ENCODE results near the gene DNAH9.
A peak's percentile ranks its signal among the peaks of the same experiment; 100 is the strongest.

DNAH9 gene

DNA sequence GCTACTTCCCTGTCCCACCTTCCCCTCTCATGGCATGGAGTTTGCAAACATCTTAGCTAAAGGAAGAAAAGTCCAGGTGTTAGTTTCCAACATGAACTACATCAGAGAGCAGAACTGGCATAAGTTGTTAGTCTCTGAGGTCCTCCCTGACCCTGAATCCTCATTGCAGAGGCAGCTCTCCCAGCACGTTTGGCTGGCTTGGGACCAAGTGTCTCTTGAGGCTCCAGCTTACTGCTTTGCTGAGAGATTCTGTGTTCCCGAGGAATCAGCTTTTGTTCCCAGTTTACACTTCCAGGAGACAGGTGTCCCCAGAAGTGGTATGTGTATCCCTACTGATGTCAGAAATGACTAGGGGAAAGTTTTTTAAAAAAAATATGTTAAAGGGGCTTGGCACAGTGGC is 14.7 kb downstream of the DNAH9 start:
- no peak for DNase-seq

GRCh38 chr17:11618861-11619566 is 20.7 kb downstream of the DNAH9 start:
- DNase-seq, result no peak

DNA sequence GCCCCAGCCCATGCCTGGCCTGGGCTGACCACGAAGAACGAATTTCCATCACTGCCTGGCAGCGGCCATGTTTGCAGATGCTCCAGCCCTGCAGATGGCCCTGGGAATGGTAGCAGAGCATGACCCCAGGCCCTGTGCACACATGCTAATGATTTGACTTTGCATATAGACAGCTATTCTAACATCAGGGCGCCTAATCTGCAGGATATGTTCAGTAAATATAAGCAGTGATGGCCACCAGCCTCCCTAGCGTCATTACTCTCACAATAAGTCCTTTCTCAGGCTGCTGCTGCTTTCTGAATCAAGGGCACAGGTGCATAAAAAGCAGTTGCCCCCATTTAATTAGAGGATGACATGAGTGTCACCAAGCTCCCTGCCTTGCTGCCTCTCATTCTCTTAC is 24.2 kb downstream of the DNAH9 start:
- no peak for DNase-seq

DNA sequence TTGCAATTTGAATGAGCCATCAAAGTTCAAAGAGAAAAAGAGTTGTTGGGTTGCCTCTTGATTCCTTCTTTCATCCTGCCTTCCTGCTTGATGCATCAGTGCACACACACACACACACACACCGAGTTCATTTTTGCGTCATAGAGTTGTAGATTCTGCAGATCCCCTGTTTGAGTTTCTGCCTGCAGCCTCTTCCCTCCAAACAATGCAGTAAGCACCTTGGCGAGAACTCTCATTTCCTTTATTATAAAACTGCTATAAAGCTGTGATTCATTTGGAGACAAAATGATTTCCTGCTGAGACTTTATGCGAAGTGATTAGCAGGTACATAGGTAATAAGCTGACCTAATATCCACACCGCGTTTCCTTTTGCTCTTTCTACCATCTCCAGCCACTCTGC is 26.7 kb downstream of the DNAH9 start:
- DNase-seq, result no peak

- DNase-seq, result no peak
Observed at GRCh38 chr17:11625878-11626277, 27.6 kb downstream of the DNAH9 start.

DNA sequence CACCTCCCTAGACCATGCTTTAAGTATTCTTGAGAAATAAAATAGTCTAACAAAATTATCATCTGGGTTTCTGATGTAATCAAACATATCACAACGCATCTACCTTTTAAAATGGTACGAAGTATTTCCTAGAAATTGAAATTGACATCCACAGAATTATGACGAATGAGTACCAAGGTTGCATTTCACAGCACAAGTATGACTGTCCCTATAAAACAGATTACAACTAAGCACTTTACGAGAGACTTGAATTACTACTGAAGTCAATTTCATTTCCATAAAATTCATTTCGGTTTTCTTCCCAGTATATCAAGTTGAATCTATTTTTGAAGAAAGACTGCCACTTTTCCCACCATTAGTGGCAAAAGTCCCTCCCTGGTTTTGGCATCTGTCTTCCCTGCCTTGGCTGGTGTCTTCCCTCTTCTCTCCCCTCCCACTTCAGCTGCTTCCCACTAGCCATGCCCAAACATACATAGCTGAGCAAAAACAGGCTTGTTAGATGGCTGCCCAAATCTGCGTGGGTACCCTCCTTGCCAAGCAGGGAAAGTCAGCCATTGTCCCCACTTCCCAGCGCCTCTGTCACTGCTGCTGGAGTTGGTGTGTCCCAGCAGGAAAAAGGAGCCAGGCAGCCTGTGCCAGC is 29.2 kb downstream of the DNAH9 start:
- no peak for DNase-seq

DNA sequence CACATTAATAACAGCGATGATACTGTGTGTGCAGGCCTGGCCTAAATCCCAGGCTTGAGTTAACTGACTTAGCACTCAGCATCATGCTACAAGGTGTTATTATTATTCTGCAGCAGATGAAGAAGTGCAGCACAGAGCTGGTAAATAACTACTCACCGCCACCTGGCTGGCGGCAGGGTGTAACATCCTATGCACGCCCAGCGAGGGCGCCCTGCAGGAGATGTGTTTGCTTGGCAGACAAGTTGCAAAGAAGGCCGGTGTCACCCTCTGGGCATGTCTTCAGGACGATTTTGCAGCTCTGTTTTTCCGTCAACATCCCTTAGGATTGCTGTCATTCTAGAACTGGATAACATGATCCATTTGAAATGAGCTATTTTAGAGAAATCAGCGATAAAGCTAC is 30.1 kb downstream of the DNAH9 start:
- DNase-seq, result no peak

- no peak for DNase-seq
Observed at GRCh38 chr17:11628831-11629230, 30.6 kb downstream of the DNAH9 start.

- DNase-seq, result no peak
Observed at GRCh38 chr17:11636771-11637170, 38.5 kb downstream of the DNAH9 start.

DNA sequence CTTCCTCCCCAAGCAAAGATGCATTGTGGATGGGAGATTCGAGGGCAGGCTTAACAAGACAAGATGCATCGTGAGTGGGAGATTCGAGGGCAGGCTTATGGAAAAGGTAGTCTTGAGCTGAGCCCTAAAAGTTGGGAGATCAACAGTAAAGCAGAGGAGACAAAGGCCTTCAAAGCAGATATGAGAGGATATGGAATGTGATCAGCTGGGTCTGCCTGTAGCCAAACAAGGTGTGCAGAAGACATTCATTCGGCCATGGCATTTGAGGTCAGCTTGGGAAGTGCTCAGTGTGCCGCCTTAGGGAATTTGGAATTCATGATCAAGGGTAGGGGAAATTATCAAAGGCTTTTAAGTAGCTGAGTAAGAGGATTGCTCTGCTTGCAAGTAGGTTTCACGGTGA is 39.5 kb downstream of the DNAH9 start:
- DNase-seq, result no peak

DNA sequence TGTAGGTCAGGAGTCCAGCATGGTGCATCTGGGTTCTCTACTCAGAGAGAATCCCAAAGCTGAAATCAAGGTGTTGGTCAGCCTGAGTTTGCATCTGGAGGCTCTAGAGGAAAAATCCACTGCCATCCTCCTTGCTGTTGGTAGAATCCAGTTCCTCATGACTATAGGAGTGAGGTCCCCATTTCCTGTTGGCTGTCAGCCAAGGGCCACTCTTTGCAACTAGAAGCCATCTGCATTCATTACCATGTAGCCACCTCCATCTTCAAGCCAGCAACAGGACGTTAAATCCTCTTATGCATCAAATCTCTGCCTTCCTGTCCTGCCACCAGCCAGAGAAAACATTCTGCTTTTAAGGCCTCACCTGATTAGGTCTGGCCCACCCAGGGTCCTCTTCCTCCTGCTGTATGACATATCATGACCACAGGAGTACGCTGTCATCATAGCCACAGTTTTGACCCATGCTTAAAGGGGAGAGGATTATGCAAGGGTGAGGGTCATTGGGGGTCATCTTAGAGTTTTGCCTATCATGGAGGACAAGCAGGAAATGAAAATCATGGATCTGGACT is 40.5 kb downstream of the DNAH9 start:
- DNase-seq, result no peak

DNA sequence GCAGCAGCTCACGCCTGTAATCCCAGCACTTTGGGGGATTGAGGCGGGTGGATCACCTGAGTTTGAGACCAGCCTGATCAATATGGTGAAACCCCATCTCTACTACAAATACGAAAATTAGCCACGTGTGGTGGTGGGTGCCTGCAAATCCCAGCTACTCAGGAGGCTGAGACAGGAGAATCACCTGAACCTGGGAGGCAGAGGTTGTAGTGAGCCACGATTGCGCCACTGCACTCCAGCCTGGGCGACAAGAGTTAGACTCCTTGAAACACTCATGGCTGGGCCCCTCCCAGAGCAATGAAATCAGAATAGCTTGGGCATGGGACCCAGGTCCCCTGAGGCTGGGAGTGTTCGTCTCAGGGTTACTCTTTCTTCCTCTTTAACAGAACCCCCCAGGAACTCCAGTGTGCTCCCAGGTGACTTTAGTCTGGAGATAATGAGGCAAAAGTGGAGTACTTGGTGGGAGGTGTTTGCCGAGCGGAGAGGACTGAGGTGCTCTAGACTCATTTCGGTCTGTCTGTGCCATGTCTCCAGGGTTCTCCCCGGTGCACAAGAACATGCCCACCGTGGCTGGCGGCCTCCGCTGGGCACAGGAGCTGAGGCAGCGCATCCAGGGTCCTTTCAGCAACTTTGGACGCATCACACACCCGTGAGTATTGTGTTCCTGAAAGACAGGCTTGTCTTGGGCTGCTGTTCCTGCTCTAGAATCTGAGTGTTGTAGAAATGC is 41.6 kb downstream of the DNAH9 start:
- DNase-seq, result no peak

- no peak for DNase-seq
Observed at GRCh38 chr17:11640463-11640814, 42.2 kb downstream of the DNAH9 start.

DNA sequence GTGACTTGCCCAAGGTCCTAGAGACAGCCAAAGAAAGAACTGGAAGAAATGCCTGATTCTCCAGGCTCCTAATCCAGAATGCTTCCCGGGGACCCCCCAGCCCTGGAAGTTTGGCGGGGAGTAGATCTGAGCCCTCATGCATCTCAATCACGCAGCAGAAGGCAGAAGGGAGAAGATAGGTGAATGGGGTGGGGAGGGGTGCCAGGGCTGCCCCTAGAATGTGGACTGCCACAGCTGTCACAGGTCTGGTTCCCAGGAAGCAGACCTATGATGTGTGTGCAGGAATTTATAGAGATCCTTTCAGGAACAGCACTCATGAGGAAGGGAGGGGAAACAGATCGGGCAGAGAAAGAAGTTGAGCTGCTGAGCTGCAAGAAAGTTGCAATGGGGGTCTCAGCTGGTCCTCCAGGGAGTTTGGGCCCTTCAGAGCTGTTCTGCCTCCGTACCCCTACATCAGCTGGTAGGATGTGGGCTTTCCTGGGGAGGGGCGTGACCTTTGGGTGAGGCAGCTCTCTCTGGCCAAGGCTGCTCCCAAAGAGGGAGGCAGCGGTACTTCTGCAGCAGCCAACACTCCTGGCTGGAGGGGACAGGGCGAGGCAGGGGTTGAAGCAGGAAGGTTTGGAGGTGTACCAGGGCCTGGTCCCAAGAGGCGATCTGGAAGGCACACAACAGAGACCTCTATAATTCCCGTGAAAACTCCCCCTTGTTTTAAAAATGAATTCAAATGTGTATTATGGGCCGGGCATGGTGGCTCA is 43.4 kb downstream of the DNAH9 start:
- DNase-seq, result no peak

- DNase-seq, result no peak
Observed at GRCh38 chr17:11642655-11643054, 44.4 kb downstream of the DNAH9 start.

DNA sequence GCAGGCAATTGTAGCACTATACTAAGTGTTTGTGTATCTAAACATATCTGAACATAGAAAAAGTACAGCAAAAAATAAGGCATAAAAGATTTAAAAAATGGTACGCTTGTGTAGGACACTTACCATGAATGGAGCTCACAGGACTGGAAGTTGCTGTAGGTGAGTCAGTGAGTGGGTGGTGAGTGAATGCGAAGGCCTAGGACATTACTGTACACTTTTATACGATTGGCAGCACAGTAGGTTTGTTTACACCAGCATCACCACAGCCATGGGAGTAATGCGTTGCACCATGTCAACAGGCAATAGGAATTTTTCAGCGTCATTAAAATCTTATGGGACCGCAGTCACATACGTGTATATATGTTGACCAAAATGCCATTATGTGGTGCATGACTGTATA is 45.6 kb downstream of the DNAH9 start:
- DNase-seq, result no peak

- DNase-seq, result peak; percentile 32
Observed at GRCh38 chr17:11644265-11645212, 46.3 kb downstream of the DNAH9 start.

- DNase-seq, result no peak
Observed at GRCh38 chr17:11645426-11645825, 47.2 kb downstream of the DNAH9 start.

GRCh38 chr17:11651089-11651488 is 52.8 kb downstream of the DNAH9 start:
- no peak for DNase-seq

- DNase-seq, result no peak
Observed at GRCh38 chr17:11668618-11669017, 70.3 kb downstream of the DNAH9 start.

GRCh38 chr17:11671126-11671525 is 72.9 kb downstream of the DNAH9 start:
- no peak for DNase-seq

DNA sequence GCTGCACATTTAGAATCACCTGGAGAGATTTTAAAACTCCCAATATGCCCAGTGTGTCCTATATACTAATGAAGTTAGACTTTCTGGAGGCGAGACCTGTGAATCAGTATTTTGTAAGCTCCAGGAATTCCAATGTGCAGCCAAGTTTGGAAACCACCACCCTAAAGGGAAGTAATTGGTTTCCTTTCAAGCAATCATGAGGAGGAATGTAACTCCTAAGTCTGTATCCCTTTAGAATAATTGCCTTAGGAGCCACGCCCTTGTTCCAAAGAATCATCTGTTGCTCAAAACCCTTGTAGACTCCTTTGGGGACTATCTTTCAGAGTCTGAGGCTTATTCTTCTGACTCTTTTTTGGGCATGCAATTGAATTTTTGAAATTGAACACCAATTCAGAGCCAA is 84.4 kb downstream of the DNAH9 start:
- no peak for DNase-seq

Data from GDM1 (cell line).